HCT116 (cell line): ENCODE measurements around the gene CHCHD3. TPM values are rescaled to one million over a fixed set of nuclear protein-coding genes. Genes with fewer than 3 reads are reported as not detected.

Experiments used
- ATAC-seq: fragments of 200-7000 bp; cut with Tn5 transposase; 2 replicates; pipeline ENCODE4 v1.9.1; 2020; ENCODE audit warnings: mild to moderate bottlenecking, moderate library complexity
- BruUV-seq: library from RNA; stranded (reverse); fragments of 400-500 nt; replicated peaks from 2 replicates; lab custom pipeline; 2021; lab: Mats Ljungman, UMichigan
- CTCF ChIA-PET: fragments of 300-600 bp; sonication (Branson Sonifier 250); formaldehyde crosslinking; loops from one replicate; lab custom pipeline; 2021; ENCODE audit warnings: antibody characterized with exemption; lab: Charles Lee
- POLR2A ChIA-PET: fragments of 300-600, 350-600 bp; sonication (Branson Sonifier 250); formaldehyde crosslinking; loops from one replicate; lab custom pipeline; 2021; ENCODE audit warnings: antibody characterized with exemption; lab: Charles Lee
- RAD21 ChIA-PET, 2 experiments: fragments of 300-600 bp; sonication (Branson Sonifier 250); formaldehyde crosslinking; loops; one replicate each; lab custom pipeline; 2023; ENCODE audit warnings: low total read pairs in 2 of 2; ENCODE audit not compliant: uncharacterized antibody in 2 of 2, unreplicated experiment in 2 of 2, low non-redundant PET in 1 of 2; lab: Charles Lee
- DNase-seq: peaks from one replicate; pipeline ENCODE4 v3.0.0-alpha.2; 2010; ENCODE audit warnings: low read depth, low spot score
- H2AFZ ChIP-seq: fragments of 200-600 bp; shearing (Covaris generic), sonication (generic); 2 replicates; pipeline ENCODE4 v1.6.1; 2017; ENCODE audit warnings: low read depth, mixed run types, mixed read lengths, antibody characterized with exemption, low read length; ENCODE audit not compliant: poor library complexity, severe bottlenecking
- H3K27ac ChIP-seq: 2 replicates; pipeline ENCODE4 v1.5.1; 2012; ENCODE audit warnings: low read depth, low read length
- H3K27me3 ChIP-seq: fragments of 200-600 bp; sonication (generic); 2 replicates; pipeline ENCODE4 v1.6.1; 2016; ENCODE audit warnings: mixed run types, low read length, mixed read lengths; ENCODE audit not compliant: insufficient read depth
- H3K36me3 ChIP-seq, 2 experiments: fragments of 200-500 bp in 1 of 2; fragments of 200-600 bp in 1 of 2; sonication (Bioruptor generic) in 1 of 2; sonication (generic) in 1 of 2; 2 replicates each; pipeline versions ENCODE4 v1.5.1 to v1.6.1; 2014 to 2016; ENCODE audit warnings: low read length in 2 of 2, inconsistent platforms in 1 of 2, mixed read lengths in 1 of 2, mixed run types in 1 of 2; ENCODE audit not compliant: insufficient read depth in 2 of 2, control insufficient read depth in 1 of 2
- H3K4me1 ChIP-seq, 2 experiments: fragments of 200-600 bp in 1 of 2; sonication (generic) in 1 of 2; 2 replicates each; pipeline versions ENCODE4 v1.5.1 to v1.6.1; 2012 to 2017; ENCODE audit warnings: low read length in 2 of 2, inconsistent platforms in 1 of 2, mild to moderate bottlenecking in 1 of 2, mixed read lengths in 1 of 2, mixed run types in 1 of 2, moderate library complexity in 1 of 2; ENCODE audit not compliant: insufficient read depth in 2 of 2, control insufficient read depth in 1 of 2
- H3K4me2 ChIP-seq: fragments of 200-600 bp; sonication (generic); 2 replicates; pipeline ENCODE4 v1.6.1; 2017; ENCODE audit warnings: mixed run types, low read length, mixed read lengths
- H3K4me3 ChIP-seq, 2 experiments: fragments of 200-600 bp in 1 of 2; sonication (generic) in 1 of 2; replicated peaks in 1 of 2; 2 replicates each; pipeline ENCODE4 v1.5.1; 2011 to 2016; ENCODE audit warnings: low read length in 2 of 2, control low read depth in 1 of 2, low read depth in 1 of 2, mild to moderate bottlenecking in 1 of 2, mixed read lengths in 1 of 2, mixed run types in 1 of 2
- H3K79me2 ChIP-seq: fragments of 200-600 bp; sonication (generic); 2 replicates; pipeline ENCODE4 v1.6.1; 2017; ENCODE audit warnings: mild to moderate bottlenecking, mixed run types, low read length, moderate library complexity, mixed read lengths; ENCODE audit not compliant: insufficient read depth
- H3K9ac ChIP-seq: fragments of 200-600 bp; sonication (generic); 2 replicates; pipeline ENCODE4 v1.6.1; 2016; ENCODE audit warnings: low read length, mixed read lengths
- H3K9me2 ChIP-seq: fragments of 200-600 bp; sonication (generic), shearing (Covaris generic); 2 replicates; pipeline ENCODE4 v1.6.1; 2017; ENCODE audit warnings: mixed run types, mild to moderate bottlenecking, moderate library complexity; ENCODE audit not compliant: insufficient read depth
- H3K9me3 ChIP-seq, 2 experiments: fragments of 200-500 bp in 1 of 2; fragments of 200-600 bp in 1 of 2; sonication (Bioruptor generic) in 1 of 2; sonication (generic) in 1 of 2; 2 replicates each; pipeline ENCODE4 v1.6.1; 2014 to 2017; ENCODE audit warnings: low read length in 2 of 2, mixed read lengths in 2 of 2, inconsistent platforms in 1 of 2, low read depth in 1 of 2, mild to moderate bottlenecking in 1 of 2, mixed run types in 1 of 2, moderate library complexity in 1 of 2; ENCODE audit not compliant: control insufficient read depth in 1 of 2, insufficient read depth in 1 of 2
- H4K20me1 ChIP-seq: fragments of 200-600 bp; sonication (generic), shearing (Covaris generic); 2 replicates; pipeline ENCODE4 v1.6.1; 2017; ENCODE audit warnings: mixed run types, mild to moderate bottlenecking, moderate library complexity; ENCODE audit not compliant: insufficient read depth
- ATF3 ChIP-seq: IDR thresholded peaks from 2 replicates; pipeline ENCODE4 v1.6.1; 2012
- CBX3 ChIP-seq: IDR thresholded peaks from 2 replicates; pipeline ENCODE4 v1.6.1; 2012; ENCODE audit warnings: low read depth
- CEBPB ChIP-seq: IDR thresholded peaks from 2 replicates; pipeline ENCODE4 v1.6.1; 2012; ENCODE audit warnings: low read depth
- CTCF ChIP-seq, 3 experiments: fragments of 200-600 bp in 1 of 3; sonication (generic) in 1 of 3; IDR thresholded peaks in 2 of 3; conservative IDR thresholded peaks in 1 of 3; 2 replicates each; pipeline ENCODE4 v1.5.1; 2012 to 2017; ENCODE audit warnings: low read depth in 2 of 3, low read length in 2 of 3, antibody characterized with exemption in 1 of 3, borderline replicate concordance in 1 of 3, control low read depth in 1 of 3, mild to moderate bottlenecking in 1 of 3, mixed read lengths in 1 of 3, mixed run types in 1 of 3, moderate library complexity in 1 of 3; ENCODE audit not compliant: insufficient read depth in 1 of 3
- ELF1 ChIP-seq: IDR thresholded peaks from 2 replicates; pipeline ENCODE4 v1.6.1; 2012; ENCODE audit warnings: low read depth, borderline replicate concordance
- EZH2 ChIP-seq: fragments of 200-600 bp; sonication (generic); IDR thresholded peaks from 2 replicates; pipeline ENCODE4 v1.6.1; 2017; ENCODE audit warnings: antibody characterized with exemption, mixed run types
- EZH2phosphoT487 ChIP-seq: fragments of 200-600 bp; IDR thresholded peaks from 2 replicates; pipeline ENCODE4 v1.6.1; 2018; ENCODE audit warnings: antibody characterized with exemption, borderline replicate concordance
- FOSL1 ChIP-seq: IDR thresholded peaks from 2 replicates; pipeline ENCODE4 v1.6.1; 2012; ENCODE audit warnings: low read depth
- JUND ChIP-seq: IDR thresholded peaks from 2 replicates; pipeline ENCODE4 v1.6.1; 2012
- POLR2A ChIP-seq: IDR thresholded peaks from 2 replicates; pipeline ENCODE4 v1.7.0; 2011; ENCODE audit warnings: borderline replicate concordance; ENCODE audit not compliant: insufficient read depth, insufficient read length; ENCODE audit errors: extremely low read depth
- POLR2AphosphoS5 ChIP-seq: IDR thresholded peaks from 2 replicates; pipeline ENCODE4 v1.6.1; 2011; ENCODE audit warnings: mild to moderate bottlenecking, low read depth, low read length, moderate library complexity
- RAD21 ChIP-seq: IDR thresholded peaks from 2 replicates; pipeline ENCODE4 v1.6.1; 2012; ENCODE audit warnings: low read depth, mild to moderate bottlenecking
- REST ChIP-seq: IDR thresholded peaks from 2 replicates; pipeline ENCODE4 v1.6.1; 2012; ENCODE audit warnings: low read depth
- SIN3A ChIP-seq: IDR thresholded peaks from 2 replicates; pipeline ENCODE4 v1.6.1; 2012; ENCODE audit warnings: low read depth
- SP1 ChIP-seq: IDR thresholded peaks from 2 replicates; pipeline ENCODE4 v1.6.1; 2012; ENCODE audit warnings: low read depth
- SRF ChIP-seq: IDR thresholded peaks from 2 replicates; pipeline ENCODE4 v1.6.1; 2012; ENCODE audit warnings: low read depth
- YY1 ChIP-seq: IDR thresholded peaks from 2 replicates; pipeline ENCODE4 v1.6.1; 2011; ENCODE audit warnings: low read length, low read depth, moderate library complexity, mild to moderate bottlenecking; ENCODE audit not compliant: insufficient replicate concordance; ENCODE audit errors: extremely low read depth
- ZFX ChIP-seq: fragments of 450-650 bp; IDR thresholded peaks from 2 replicates; pipeline ENCODE4 v1.6.1; 2017
- ZNF274 ChIP-seq: fragments of 200-500 bp; sonication (Bioruptor generic); IDR thresholded peaks from 2 replicates; pipeline ENCODE4 v1.6.1; 2014; ENCODE audit warnings: mild to moderate bottlenecking, low read depth, low read length, inconsistent platforms
- intact Hi-C: fragments of 100-400 bp; cut with micrococcal nuclease; formaldehyde crosslinking; loops from 2 replicates; pipeline ENCODE4 v1.10.0; 2022
- total RNA-seq: library from RNA; stranded (reverse); gene quantifications from one replicate; pipeline ENCODE4 v1.2.1, GENCODE V29; 2021; ENCODE audit not compliant: unreplicated experiment

The CHCHD3 gene
- total RNA-seq, 1 experiment from 2014 or later = 73.5 TPM

- RAD21 ChIA-PET = no interaction called here
- intact Hi-C loops = no loop called here
- no peak for DNase-seq
- Histone ChIP-seq H3K79me2 (peaks cover 92% of the 10 kb centered on the region), H2AFZ (no peak overlapping the region), H3K4me1 (peaks cover 0 to 8% of the 10 kb centered on the region in 2 experiments; a peak in 2 of 4 replicates), H3K36me3 (peaks cover 0 to 6% of the 10 kb centered on the region in 2 experiments; a peak in 1 of 4 replicates), H3K27ac (no peak overlapping the region), H3K9ac (no peak overlapping the region), H3K9me3 (no peaks in the 10 kb centered on the region), H3K4me2 (no peak overlapping the region), H3K4me3 (no peak overlapping the region), H3K27me3 (no peaks in the 10 kb centered on the region), H3K9me2 (no peaks in the 10 kb centered on the region), H4K20me1 (peaks cover 12% of the 10 kb centered on the region; the same call in 1 of the 2 replicates)
- POLR2A ChIA-PET = no interaction called here
- no TSS peak for BruUV-seq
- TF ChIP-seq SP1 (no peak), CTCF (IDR thresholded peaks at IDR 0.05 in 2 of 3, conservative IDR thresholded peaks at IDR 0.05 in 1 of 3; ENCODE audit: borderline replicate concordance in 1 of 3, insufficient read depth in 1 of 3, low read depth in 2 of 3, low read length in 2 of 3) (no peak), SRF (no peak), POLR2A (no peak), EZH2 (no peak), EZH2phosphoT487 (no peak), CBX3 (no peak), ZNF274 (no peak), ELF1 (no peak), REST (no peak), SIN3A (no peak), POLR2AphosphoS5 (no peak), ATF3 (no peak), CEBPB (no peak), ZFX (no peak), FOSL1 (no peak), RAD21 (no peak), JUND (no peak), YY1 (no peak)
- CTCF ChIA-PET = no interaction called here
- no peak for ATAC-seq
These were observed 4.5 kb downstream of the CHCHD3 start for GRCh38 chr7:133077394-133077793.
